HEK293 (cell line): Measurements from ENCODE around the gene PDE4D.

Experiments
- CTCF ChIA-PET: fragments of 350-600 bp; formaldehyde crosslinking; extraction: SDS; loops from one replicate; lab custom pipeline; 2021; ENCODE audit warnings: antibody characterized with exemption; lab: Yijun Ruan, JAX
- POLR2A ChIA-PET: fragments of 300-600 bp; formaldehyde crosslinking; extraction: SDS; loops from one replicate; lab custom pipeline; 2020; ENCODE audit warnings: antibody characterized with exemption, inconsistent platforms; lab: Yijun Ruan, JAX
- H3K27ac ChIP-seq: fragments of 200-500 bp; sonication (Bioruptor generic); 2 replicates; pipeline ENCODE4 v1.5.1; 2014; ENCODE audit warnings: low read depth, low read length, control low read depth, inconsistent platforms; ENCODE audit errors: extremely low read depth
- H3K36me3 ChIP-seq, 2 experiments: fragments of 200-500 bp in 1 of 2; sonication (Bioruptor generic) in 1 of 2; 1 replicate in 1 of 2; 2 replicates in 1 of 2; pipeline ENCODE4 v1.5.1; 2014 to 2017; ENCODE audit warnings: inconsistent platforms in 2 of 2, low read length in 2 of 2; ENCODE audit not compliant: control insufficient read depth in 2 of 2, insufficient read depth in 1 of 2
- H3K4me1 ChIP-seq: fragments of 200-500 bp; sonication (Bioruptor generic); 2 replicates; pipeline ENCODE4 v1.5.1; 2014; ENCODE audit warnings: mild to moderate bottlenecking, low read length, inconsistent platforms; ENCODE audit not compliant: control insufficient read depth, insufficient read depth
- H3K4me3 ChIP-seq: 2 replicates; pipeline ENCODE4 v1.5.1; 2011; ENCODE audit warnings: low read depth, mild to moderate bottlenecking, control low read depth, low read length, moderate library complexity
- H3K9me3 ChIP-seq: fragments of 200-500 bp; sonication (Bioruptor generic); 2 replicates; pipeline ENCODE4 v1.5.1; 2014; ENCODE audit warnings: low read depth, low read length, inconsistent platforms; ENCODE audit not compliant: control insufficient read depth, insufficient read depth
- EGR2 ChIP-seq: fragments of 450-650 bp; formaldehyde crosslinking; IDR thresholded peaks from 2 replicates; pipeline ENCODE4 v1.5.1; 2016; ENCODE audit warnings: low read depth, missing biosample characterization, missing genetic modification characterization
- GLIS2 ChIP-seq: fragments of 450-650 bp; formaldehyde crosslinking; IDR thresholded peaks from 2 replicates; pipeline ENCODE4 v1.5.1; 2016; ENCODE audit warnings: missing biosample characterization, missing genetic modification characterization
- SCRT1 ChIP-seq: fragments of 450-650 bp; formaldehyde crosslinking; IDR thresholded peaks from 2 replicates; pipeline ENCODE4 v1.5.1; 2016; ENCODE audit warnings: missing biosample characterization, missing genetic modification characterization, borderline replicate concordance
- TCF7L2 ChIP-seq: IDR thresholded peaks from 2 replicates; pipeline ENCODE4 v1.6.1; 2011; ENCODE audit warnings: low read depth, mild to moderate bottlenecking, inconsistent platforms, low read length, moderate library complexity, borderline replicate concordance
- YY1 ChIP-seq: fragments of 450-650 bp; formaldehyde crosslinking; IDR thresholded peaks from 2 replicates; pipeline ENCODE4 v1.5.1; 2018; ENCODE audit warnings: missing biosample characterization, missing genetic modification characterization
- ZFHX2 ChIP-seq: fragments of 450-650 bp; formaldehyde crosslinking; conservative IDR thresholded peaks from 2 replicates; pipeline ENCODE4 v1.5.1; 2016; ENCODE audit warnings: missing biosample characterization, missing genetic modification characterization
- ZNF112 ChIP-seq: fragments of 450-650 bp; formaldehyde crosslinking; IDR thresholded peaks from 2 replicates; pipeline ENCODE4 v1.5.0; 2017; ENCODE audit warnings: missing biosample characterization, missing genetic modification characterization
- ZNF146 ChIP-seq: fragments of 450-650 bp; formaldehyde crosslinking; IDR thresholded peaks from 2 replicates; pipeline ENCODE4 v1.5.1; 2016; ENCODE audit warnings: missing biosample characterization, missing genetic modification characterization
- ZNF148 ChIP-seq: fragments of 450-650 bp; formaldehyde crosslinking; IDR thresholded peaks from 2 replicates; pipeline ENCODE4 v1.5.0; 2017; ENCODE audit warnings: missing biosample characterization, missing genetic modification characterization, borderline replicate concordance
- ZNF155 ChIP-seq: fragments of 450-650 bp; formaldehyde crosslinking; IDR thresholded peaks from 2 replicates; pipeline ENCODE4 v1.5.1; 2016; ENCODE audit warnings: missing biosample characterization, missing genetic modification characterization
- ZNF2 ChIP-seq: fragments of 450-650 bp; formaldehyde crosslinking; IDR thresholded peaks from 2 replicates; pipeline ENCODE4 v1.5.1; 2016; ENCODE audit warnings: missing biosample characterization, missing genetic modification characterization
- ZNF292 ChIP-seq: fragments of 450-650 bp; formaldehyde crosslinking; IDR thresholded peaks from 2 replicates; pipeline ENCODE4 v1.5.1; 2016; ENCODE audit warnings: low read depth, missing biosample characterization, missing genetic modification characterization, borderline replicate concordance
- ZNF341 ChIP-seq: fragments of 450-650 bp; formaldehyde crosslinking; IDR thresholded peaks from 2 replicates; pipeline ENCODE4; 2016; ENCODE audit warnings: low read depth, missing biosample characterization, missing genetic modification characterization
- ZNF416 ChIP-seq: fragments of 450-650 bp; formaldehyde crosslinking; IDR thresholded peaks from 2 replicates; pipeline ENCODE4 v1.5.1; 2016; ENCODE audit warnings: missing biosample characterization, missing genetic modification characterization
- ZNF513 ChIP-seq: fragments of 450-650 bp; IDR thresholded peaks from 2 replicates; pipeline ENCODE4 v1.5.1; 2018; ENCODE audit warnings: missing biosample characterization, missing genetic modification characterization
- ZNF529 ChIP-seq: fragments of 450-650 bp; formaldehyde crosslinking; IDR thresholded peaks from 2 replicates; pipeline ENCODE4 v1.5.1; 2017; ENCODE audit warnings: missing genetic modification characterization, missing biosample characterization; ENCODE audit not compliant: insufficient replicate concordance
- ZNF561 ChIP-seq: fragments of 450-650 bp; IDR thresholded peaks from 2 replicates; pipeline ENCODE4 v1.5.1; 2018; ENCODE audit warnings: missing biosample characterization, missing genetic modification characterization, borderline replicate concordance
- ZNF585B ChIP-seq: fragments of 450-650 bp; formaldehyde crosslinking; IDR thresholded peaks from 2 replicates; pipeline ENCODE4 v1.5.1; 2016; ENCODE audit warnings: missing biosample characterization, missing genetic modification characterization
- ZSCAN23 ChIP-seq: fragments of 450-650 bp; formaldehyde crosslinking; IDR thresholded peaks from 2 replicates; pipeline ENCODE4 v1.5.1; 2016; ENCODE audit warnings: missing biosample characterization, missing genetic modification characterization
- TF ChIP-seq, protein P1 (sequence below): fragments of 450-650 bp; formaldehyde crosslinking; IDR thresholded peaks from 2 replicates; pipeline ENCODE4 v1.5.1; 2016; ENCODE audit warnings: missing biosample characterization, missing genetic modification characterization, low read depth
- TF ChIP-seq, protein P2 (sequence below): fragments of 450-650 bp; formaldehyde crosslinking; IDR thresholded peaks from 2 replicates; pipeline ENCODE4 v1.5.1; 2016; ENCODE audit warnings: missing biosample characterization, missing genetic modification characterization

PDE4D gene

DNA sequence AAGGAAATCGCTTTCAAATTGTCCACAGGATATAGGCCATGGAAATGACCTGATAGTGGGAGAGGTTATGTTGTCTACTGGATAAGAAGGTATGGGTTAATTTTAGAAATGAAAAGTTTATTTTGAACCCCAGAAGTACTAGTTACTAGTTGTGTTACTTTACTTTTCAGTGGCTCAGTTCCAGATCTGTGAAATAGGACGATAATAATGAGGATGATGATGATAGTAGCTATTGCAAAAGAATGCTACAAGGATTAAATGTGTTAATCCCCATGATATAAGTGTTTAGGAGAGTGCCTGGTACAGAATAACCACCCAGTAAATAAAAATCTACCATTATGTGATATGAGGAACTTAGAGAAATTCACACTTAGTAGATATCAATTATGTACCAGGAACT lies 120.8 kb downstream of the PDE4D start:
- CTCF ChIA-PET, result no interaction called here
- Histone ChIP-seq H3K9me3 (no peaks in the 10 kb centered on the region), H3K27ac (no peak overlapping the region), H3K4me1 (peaks cover 8% of the 10 kb centered on the region), H3K4me3 (no peak overlapping the region), H3K36me3 (no peaks in the 10 kb centered on the region)
- peak; percentile 50 for TF ChIP-seq ZNF513 (tag by site-specific recombination)
- no peak for TF ChIP-seq GLIS2 (tag by site-specific recombination)
- POLR2A ChIA-PET, result no interaction called here

DNA sequence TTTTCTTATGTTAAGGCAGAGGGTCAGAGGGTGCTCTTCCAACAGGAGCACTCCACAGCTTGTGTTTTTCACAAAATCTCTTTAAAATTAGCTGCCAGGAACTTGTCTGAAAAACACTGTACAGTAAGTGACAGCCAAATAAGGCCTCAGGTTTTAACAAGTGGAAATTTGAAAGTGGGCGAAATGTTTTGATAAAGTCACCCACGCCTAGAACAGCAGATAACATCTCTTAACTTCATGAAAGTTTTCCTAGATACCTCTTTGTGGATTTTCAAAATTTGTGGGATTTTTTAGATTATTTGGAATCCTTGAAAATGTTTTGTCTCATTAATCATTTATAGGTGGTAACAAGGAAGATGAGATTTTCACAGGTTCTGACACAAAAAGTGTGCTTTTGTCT lies 121.3 kb downstream of the PDE4D start:
- CTCF ChIA-PET, result no interaction called here
- Histone ChIP-seq H3K4me1 (peaks cover 9% of the 10 kb centered on the region), H3K9me3 (no peaks in the 10 kb centered on the region), H3K36me3 (no peaks in the 10 kb centered on the region), H3K4me3 (no peak overlapping the region), H3K27ac (no peak overlapping the region)
- TF ChIP-seq, protein P1, sequence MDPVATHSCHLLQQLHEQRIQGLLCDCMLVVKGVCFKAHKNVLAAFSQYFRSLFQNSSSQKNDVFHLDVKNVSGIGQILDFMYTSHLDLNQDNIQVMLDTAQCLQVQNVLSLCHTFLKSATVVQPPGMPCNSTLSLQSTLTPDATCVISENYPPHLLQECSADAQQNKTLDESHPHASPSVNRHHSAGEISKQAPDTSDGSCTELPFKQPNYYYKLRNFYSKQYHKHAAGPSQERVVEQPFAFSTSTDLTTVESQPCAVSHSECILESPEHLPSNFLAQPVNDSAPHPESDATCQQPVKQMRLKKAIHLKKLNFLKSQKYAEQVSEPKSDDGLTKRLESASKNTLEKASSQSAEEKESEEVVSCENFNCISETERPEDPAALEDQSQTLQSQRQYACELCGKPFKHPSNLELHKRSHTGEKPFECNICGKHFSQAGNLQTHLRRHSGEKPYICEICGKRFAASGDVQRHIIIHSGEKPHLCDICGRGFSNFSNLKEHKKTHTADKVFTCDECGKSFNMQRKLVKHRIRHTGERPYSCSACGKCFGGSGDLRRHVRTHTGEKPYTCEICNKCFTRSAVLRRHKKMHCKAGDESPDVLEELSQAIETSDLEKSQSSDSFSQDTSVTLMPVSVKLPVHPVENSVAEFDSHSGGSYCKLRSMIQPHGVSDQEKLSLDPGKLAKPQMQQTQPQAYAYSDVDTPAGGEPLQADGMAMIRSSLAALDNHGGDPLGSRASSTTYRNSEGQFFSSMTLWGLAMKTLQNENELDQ, result no peak
- TF ChIP-seq EGR2 (tag by site-specific recombination) (0 out of 2 replicates have a peak, but pooled peaks have one; percentile 36), ZNF2 (tag by site-specific recombination) (no peak), SCRT1 (tag by site-specific recombination) (no peak), ZNF561 (tag by site-specific recombination) (no peak), ZSCAN23 (tag by site-specific recombination) (no peak), YY1 (no peak), GLIS2 (tag by site-specific recombination) (no peak), ZFHX2 (tag by site-specific recombination) (peak; percentile 61), TCF7L2 (no peak), ZNF341 (tag by site-specific recombination) (0 out of 2 replicates have a peak, but pooled peaks have one; percentile 7), ZNF585B (tag by site-specific recombination) (no peak), ZNF146 (tag by site-specific recombination) (no peak), ZNF112 (tag by site-specific recombination) (no peak), ZNF416 (no peak), ZNF529 (tag by site-specific recombination) (no peak), ZNF292 (no peak), ZNF155 (tag by site-specific recombination) (no peak), ZNF148 (tag by site-specific recombination) (no peak)
- TF ChIP-seq, protein P2, sequence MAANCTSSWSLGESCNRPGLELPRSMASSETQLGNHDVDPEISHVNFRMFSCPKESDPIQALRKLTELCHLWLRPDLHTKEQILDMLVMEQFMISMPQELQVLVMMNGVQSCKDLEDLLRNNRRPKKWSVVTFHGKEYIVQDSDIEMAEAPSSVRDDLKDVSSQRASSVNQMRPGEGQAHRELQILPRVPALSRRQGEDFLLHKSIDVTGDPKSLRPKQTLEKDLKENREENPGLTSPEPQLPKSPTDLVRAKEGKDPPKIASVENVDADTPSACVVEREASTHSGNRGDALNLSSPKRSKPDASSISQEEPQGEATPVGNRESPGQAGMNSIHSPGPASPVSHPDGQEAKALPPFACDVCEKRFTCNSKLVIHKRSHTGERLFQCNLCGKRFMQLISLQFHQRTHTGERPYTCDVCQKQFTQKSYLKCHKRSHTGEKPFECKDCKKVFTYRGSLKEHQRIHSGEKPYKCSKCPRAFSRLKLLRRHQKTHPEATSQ (tag by site-specific recombination), result no peak
- POLR2A ChIA-PET, result interaction anchor here (0.7 kb wide), 1 partner anchor 18 kb away, joined by 3 read pairs; no protein-coding TSS in a partner anchor
